ACHN (cell line): ENCODE measurements around the gene ACTN3.
"Not testable (repeated sequence)": the region's sequence is repeated elsewhere in the genome, so short reads cannot be mapped to it uniquely, and the experiment has no call there.

ENCODE experiments used
- DNase-seq: peaks from one replicate; pipeline ENCODE4 v3.0.0-alpha.2; 2015
- in situ Hi-C: cut with HindIII; loops from 2 replicates; pipeline ENCODE4 v1.10.0; 2017; ENCODE audit warnings: low sequenced_read_pairs, low pct_ligation_motif_present, low pct_unique_long_range_greater_than_20kb

ACTN3 gene

DNA sequence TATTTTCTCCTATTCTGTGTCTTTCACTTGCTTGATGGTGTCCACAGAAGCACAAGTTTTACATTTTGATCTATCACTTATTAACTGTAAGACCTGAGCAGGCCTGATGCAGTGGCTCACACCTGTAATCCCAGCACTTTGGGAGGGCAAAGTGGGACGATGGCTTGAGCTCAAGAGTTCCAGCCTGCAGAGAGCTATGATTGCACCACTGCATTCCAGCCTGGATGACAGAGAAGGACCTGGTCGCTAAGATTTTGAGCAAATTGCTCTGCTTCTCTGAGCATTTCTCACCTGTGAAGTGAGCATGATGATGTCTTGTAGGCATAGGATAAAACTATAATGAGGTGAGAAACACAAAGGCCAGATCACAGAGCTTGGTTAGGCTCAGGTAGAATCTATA, 39.4 kb downstream of the ACTN3 start:
- DNase-seq = no peak
- in situ Hi-C loops = no loop called here

DNA sequence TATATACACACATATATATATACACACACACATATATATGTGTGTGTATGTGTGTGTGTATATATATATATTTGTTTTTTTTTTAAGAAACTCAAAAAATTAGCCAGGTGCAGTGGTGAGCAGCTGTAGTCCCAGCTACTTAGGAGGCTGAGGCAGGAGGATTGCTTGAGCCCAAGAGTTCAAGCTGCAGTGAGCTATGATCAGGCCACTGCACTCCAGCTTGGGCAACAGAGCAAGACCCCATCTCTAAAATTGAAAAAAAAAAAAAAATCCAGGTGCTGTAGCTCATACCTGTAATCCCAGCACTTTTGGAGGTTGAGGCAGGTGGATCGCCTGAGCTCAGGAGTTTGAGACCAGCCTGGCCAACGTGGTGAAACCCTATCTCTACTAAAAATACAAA, 42.6 kb downstream of the ACTN3 start:
- DNase-seq, in situ Hi-C loops: not testable (repeated sequence)

DNA sequence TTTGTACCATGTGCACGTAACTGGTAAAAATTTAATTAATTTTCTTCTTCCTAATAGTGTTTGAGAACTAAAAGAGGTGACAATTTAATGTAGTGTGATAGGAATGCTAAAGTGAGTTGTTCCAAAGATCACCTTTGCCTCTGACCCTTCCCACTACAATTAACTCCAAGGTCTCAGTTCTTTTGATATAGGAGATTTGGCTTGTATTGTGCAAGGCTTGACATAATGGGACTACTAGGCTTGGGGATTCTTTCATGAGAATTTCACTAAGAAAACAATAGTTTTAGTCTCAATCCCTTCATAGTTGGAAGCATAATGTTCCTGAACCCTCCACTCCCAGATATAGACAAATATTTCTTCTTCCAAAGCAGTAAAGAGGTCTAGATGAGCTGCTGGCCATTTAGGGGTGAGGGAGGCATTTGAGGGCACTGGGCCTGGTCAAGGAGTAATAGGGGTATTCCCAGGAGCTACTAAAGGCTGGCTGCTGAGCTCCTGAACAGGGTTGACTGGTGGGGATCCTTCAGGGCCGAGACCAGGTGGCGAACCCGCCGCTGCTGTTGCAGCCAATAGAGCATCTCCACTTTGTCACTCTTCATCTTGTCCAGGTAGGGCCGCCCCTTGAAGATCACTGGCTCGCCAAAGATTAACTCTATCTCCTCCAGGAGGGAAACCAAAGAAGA, 43.4 kb downstream of the ACTN3 start:
- no peak for DNase-seq
- in situ Hi-C loops = no loop called here

DNA sequence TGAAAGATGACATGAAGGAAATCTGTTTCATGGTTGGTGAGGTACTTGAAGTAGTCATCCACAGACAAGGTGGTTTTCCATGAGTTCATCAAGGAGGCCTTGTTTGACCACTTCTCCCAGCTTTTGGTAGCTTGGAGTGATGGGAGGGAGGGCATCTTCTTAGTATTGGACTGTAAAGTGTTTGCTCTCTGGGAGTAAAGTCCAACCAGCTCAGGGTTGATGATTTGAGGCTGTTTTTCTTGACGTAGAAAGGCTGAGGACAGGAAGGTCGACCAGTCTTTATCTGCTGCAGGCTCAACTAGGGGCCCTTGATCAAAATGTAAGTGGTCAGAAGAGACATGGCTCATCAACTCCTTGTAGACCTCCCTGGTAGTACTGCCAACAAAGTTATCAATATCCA, 44.5 kb downstream of the ACTN3 start:
- in situ Hi-C loops = no loop called here
- no peak for DNase-seq

DNA sequence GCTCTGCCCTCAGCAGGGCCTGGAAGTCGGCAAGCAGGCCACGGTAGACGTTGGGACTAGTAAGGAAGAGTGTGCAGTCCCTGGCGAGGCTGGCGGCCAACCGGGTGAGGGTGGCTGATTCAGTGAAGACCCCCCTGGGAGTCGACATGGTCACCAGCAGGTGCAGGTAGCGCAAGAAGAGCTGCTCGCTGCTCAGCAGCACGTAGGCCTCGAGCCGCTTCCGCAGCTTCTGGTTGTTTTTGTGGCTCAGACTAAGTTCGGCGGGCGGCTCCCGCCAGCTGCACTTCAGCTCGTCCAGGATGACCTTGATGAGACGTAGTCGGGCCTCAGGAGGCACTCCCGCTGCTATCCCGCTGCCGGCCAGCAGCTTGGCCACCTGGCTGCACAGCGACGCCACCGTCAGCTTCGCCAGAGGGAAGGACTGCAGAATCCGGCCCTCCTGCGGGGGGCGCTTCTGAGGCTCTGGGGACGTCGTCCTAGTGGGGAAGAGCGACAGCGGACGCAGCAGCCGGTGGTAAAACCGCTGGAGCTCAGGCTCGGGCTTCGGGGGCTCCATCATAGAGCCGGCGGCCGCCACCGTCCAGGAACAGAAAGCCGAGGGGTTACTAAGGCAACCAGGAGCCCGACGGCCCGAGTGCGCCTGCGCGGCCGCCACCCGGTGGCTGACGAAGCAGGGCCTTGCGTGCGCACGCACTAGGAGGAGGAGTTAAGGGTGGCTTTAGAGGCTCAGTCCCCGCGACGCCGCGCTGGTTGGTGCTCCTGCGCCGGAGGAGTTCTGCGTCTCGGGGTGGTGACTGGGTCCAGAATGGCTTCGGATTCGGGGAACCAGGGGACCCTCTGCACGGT, 46.0 kb downstream of the ACTN3 start, which contains the start of the genes CCDC87 and CCS:
CCDC87 (minus strand) TSS at position 607 of the 846 bp plus-strand sequence; CDS start at position 559, 48 bp downstream.
CCS (plus strand) TSS at position 729 of the 846 bp plus-strand sequence; CDS start at position 806, 77 bp downstream.
- in situ Hi-C loops = no loop called here
- peak; percentile 91 for DNase-seq

DNA sequence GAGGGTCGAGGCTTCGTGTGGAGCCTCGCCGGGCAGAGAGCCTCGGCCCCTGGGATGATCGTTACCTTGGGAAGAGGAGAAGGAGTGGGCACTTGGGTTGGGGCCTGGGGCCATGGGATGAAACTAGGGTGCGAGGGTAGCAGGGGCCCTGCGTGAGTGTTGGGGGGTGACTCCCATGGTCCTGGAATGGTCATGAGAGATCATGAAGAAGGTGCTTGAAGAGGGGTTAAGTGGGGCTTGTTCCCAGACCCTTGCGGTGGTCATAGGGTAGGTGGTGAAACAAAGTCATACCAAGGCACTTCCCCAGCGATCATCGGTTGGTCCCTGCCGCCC, 46.6 kb downstream of the ACTN3 start:
- in situ Hi-C loops = no loop called here
- no peak for DNase-seq

DNA sequence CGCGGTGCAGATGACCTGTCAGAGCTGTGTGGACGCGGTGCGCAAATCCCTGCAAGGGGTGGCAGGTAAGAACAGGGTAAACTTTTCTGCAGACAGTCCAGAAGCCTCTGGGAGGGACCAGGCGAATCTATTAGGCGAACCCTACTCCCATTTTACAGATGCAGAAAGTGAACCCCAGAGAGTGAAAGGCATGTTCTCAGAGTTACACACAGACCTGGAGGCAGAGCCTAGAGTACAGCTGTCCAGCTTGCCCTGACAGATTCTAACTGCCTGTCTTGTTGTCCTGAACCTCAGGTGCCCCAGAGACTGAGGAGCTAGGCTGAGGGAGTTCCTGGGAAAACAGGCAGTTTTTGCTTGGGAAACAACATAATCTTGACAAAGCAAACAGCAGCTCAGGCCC, 46.9 kb downstream of the ACTN3 start:
- DNase-seq = no peak
- in situ Hi-C loops = no loop called here

DNA sequence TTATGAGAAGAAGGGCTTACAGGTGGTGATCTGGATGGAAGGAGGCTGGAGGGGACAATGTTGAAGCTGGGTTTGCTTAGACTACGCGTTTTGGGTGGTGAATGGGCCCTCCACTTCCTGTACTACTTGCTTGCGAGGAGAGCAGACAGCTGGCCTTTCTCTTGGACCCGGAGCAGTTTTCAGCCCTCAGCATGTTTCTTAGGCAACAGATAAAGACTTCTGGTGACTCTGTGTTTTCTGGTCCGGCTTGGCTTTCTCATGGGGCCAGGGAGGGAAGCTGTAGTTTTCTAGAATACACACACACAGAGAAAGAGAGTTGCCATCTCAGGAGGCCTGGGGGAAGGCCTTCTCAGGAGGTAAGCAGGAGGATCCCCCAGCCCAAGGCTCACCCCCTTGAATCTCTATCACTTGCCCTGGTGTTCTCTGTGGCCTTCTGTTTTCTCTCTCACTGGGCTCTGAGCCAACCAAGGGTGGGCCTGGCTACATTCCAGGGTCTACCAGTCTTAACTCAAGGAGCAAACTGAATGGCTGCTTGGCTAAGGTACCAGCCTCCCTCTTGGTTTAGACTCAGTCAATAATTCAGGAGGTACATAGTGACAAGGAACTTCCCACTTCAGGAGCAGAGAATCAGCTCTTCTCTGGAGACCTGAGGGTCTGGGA, 48.7 kb downstream of the ACTN3 start:
- DNase-seq = no peak
- in situ Hi-C loops = no loop called here

DNA sequence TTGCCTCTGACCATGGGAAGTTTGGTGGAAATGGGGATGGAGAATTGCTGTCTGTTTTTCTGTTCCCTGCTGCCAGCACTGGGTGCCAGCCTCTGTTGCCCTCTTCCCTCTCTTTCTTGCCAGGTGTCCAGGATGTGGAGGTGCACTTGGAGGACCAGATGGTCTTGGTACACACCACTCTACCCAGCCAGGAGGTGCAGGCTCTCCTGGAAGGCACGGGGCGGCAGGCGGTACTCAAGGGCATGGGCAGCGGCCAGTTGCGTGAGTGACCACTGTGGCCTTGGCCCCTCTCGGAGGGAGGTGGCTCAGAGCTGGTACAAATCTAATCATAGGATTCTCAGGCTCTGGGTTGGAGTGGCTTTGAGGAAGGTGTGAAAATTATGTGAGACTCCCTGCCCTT, 52.3 kb downstream of the ACTN3 start:
- DNase-seq = no peak
- in situ Hi-C loops = no loop called here

DNA sequence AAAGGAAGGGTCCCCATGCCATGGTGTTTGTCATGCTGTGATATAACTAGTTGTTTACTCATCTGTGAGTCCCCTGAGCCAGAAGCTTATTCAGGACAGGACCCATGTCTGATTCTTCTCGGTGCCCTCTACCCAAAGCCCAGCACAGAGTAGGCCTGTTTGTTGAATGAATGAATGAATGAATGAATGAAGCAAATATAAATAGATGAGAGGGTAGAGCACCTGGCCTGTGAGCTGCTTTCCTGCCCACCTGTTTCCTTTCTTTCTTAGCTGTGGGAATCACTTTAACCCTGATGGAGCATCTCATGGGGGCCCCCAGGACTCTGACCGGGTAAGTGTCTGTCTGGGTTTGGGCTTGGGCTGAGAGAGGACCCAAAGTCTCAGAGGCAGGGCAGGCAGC, 53.5 kb downstream of the ACTN3 start:
- DNase-seq = no peak
- in situ Hi-C loops = no loop called here

DNA sequence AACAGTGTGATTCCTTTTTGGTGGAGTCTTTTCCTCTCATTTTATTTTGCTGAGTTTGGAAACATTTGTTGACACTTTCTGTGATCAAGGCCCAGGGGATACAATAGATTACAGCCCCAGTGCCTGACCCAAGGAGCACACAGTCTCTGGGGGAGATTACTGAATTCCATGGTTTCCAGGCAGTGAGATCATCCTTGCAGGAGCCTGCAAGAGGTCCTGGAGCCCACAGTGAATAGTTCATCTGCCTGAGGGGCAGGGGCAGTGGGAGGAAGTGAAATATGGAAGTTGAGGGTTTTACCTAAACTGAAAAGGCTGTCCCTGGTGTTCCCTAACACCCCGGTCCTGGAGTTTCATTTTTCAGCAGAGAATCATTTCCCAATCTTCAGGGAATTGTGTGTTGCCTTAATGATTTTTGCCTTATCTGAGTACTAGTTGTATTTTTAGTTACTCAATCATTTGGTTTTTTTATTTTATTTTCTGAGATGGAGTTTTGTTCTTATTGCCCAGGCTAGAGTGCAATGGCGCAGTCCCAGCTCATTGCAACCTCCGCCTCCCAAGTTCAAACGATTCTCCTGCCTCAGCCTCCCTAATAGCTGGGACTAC, 54.0 kb downstream of the ACTN3 start:
- in situ Hi-C loops = no loop called here
- no peak for DNase-seq

DNA sequence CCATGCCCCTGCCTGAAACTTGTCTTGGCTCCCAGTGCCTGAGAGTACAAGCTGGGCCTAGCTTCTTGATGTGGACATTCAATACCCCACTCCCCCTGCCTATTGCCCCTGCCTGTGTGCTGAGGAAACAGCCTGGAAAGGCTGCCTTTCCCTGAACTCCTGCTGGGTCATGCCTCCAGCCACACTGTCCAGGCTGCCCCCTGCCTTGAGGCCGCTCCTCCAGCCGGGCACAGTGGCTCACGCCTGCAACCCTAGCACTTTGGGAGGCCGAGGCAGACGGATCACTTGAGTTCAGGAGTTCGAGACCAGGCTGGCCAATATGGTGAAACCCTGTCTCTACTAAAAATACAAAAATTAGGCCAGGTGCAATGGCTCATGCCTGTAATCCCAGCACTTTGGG, 56.4 kb downstream of the ACTN3 start:
- in situ Hi-C loops = no loop called here
- DNase-seq = no peak

DNA sequence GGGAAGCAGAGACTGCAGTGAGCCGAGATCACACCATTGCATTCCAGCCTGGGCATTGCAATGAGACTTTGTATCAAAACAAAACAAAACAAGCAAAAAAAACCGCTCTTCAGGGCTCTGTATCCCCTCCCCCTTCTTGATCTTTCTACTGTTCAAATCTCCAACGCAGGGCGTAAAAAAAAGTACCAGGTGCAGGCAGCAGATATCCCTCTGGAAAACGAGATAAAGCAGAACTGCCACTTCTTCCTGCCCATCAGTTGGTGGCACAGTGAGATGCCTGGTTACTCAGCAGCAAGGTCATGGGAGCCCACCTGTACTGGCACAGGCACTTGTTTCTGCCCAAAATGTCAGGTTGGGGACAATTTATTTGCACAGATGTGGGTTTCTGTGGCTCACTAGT, 57.5 kb downstream of the ACTN3 start:
- in situ Hi-C loops = no loop called here
- no peak for DNase-seq

DNA sequence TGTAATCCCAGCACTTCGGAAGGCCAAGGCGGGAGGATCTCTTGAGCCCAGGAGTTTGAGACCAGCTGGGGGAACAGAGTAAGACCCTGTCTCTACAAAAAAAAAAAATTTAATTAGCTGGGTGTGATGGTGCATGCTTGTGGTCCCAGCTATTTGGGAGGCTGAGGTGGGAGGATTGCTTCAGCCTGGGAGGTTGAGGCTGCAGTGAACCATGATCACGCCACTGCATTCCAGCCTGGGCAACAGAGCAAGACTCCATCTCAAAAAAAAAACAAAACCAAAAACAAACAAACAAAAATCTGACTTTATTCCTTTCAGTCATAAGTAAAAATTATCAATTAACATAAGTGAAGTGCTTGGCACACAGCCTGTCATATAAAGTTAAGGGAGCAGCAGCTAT, 59.9 kb downstream of the ACTN3 start:
- DNase-seq, in situ Hi-C loops: not testable (repeated sequence)

DNA sequence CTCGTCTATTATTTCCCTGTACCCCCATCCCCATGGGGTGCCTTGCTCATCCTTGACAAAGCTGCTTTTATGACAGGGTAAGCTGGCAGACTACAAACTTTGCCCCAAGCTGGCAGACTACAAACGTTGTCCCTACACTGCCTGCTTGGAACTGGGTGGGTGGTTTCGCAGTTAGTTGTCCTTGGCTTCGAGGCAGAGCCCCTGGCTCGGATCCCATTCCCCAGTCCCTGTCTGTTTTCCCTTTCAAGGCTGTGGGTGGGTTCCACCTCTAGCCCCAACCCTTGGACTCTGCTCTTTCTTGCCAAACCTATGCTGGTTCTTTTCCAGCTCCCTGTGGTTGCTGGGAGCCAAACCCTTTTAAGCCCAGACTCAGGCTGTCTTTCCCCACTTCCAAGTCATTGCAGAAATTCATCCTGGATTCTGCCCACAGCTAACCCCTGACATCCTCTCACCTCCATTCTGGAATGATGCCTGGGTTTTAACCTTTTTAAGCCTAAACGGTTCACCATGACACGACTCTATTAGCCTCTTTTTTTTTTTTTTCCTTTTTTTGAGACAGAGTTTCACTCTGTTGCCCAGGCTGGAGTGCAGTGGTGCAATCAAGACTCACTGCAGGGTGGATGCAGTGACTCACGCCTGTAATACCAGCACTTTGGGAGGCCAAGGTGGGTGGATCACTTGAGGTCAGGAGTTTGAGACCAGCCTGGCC, 60.6 kb downstream of the ACTN3 start:
- in situ Hi-C loops = no loop called here
- peak; percentile 49 for DNase-seq

DNA sequence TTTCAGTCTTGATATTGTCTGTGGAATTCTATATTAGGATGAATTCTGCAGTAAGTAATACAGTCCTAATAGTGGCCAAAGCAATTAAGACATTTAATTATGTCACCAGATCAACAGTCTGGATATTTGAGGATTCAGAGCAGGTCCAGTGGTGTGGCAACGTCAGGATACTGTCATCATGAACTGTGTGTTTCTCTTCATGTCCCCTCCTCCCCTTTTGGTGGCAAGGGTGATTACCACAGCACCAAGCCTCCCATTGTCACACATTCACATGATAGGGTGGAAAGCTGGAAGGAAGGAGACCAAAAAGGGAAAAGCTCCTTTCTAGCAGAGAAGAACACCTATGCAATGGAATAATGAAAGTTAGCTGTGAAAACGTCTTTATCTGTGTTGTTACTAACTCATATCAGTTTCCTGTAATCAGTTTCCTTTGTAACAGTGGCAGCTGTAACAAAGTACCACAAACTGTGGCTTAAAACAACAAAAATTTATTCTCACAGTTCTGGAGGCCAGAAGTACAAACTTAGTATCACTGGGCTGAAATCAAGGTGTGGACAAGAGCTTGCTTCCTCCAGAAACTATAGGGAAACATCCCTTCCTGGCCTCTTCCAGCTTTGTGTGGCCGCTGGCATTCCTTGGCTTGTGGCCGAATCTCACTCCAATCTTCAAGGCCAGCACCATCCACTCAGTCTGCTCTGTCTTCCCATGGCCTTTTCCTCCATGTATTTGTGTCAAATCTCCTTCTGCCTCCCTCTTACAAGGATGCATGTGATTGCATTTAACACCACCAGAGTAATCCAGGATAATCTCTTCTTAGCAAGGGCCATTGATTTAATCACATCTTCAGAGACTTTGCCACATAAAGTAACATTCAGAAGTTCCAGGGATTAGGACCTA, 63.3 kb downstream of the ACTN3 start:
- in situ Hi-C loops = no loop called here
- no peak for DNase-seq

DNA sequence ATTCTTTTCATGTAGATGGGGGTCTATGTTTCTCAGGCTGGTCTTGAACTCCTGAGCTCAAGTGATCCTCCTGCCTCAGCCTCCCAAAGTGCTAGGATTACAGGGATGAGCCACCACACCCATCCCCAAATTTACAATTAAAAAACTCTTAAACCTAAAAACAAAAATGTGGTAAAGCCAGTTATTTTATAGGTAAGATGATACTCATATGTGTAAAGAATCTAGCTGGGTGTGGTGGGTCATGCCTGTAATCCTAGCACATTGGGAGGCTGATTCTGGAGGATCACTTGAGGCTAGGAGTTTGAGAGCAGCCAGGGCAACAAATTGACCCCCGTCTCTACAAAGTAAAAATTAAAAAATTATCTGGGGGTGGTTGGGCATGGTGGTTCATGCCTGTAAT, 65.8 kb downstream of the ACTN3 start:
- in situ Hi-C loops = no loop called here
- DNase-seq = no peak
